Measurements from ENCODE around the gene UPK1A. TPM values are rescaled to one million over a fixed set of nuclear protein-coding genes. Genes with fewer than 3 reads are reported as not detected.

Gene UPK1A
- not detected in 2 replicates for total RNA-seq

GRCh38 chr19:35666251-35666913 is at the start of gene UPK1A:
UPK1A (plus strand) TSS chr19:35666517; CDS start chr19:35666813, 296 bp downstream.

GRCh38 chr19:35628565-35629331 is 37.6 kb upstream of the UPK1A start, which contains the start of gene RBM42:
RBM42 (plus strand) TSS chr19:35629036; CDS start chr19:35629154, 118 bp downstream.

DNA sequence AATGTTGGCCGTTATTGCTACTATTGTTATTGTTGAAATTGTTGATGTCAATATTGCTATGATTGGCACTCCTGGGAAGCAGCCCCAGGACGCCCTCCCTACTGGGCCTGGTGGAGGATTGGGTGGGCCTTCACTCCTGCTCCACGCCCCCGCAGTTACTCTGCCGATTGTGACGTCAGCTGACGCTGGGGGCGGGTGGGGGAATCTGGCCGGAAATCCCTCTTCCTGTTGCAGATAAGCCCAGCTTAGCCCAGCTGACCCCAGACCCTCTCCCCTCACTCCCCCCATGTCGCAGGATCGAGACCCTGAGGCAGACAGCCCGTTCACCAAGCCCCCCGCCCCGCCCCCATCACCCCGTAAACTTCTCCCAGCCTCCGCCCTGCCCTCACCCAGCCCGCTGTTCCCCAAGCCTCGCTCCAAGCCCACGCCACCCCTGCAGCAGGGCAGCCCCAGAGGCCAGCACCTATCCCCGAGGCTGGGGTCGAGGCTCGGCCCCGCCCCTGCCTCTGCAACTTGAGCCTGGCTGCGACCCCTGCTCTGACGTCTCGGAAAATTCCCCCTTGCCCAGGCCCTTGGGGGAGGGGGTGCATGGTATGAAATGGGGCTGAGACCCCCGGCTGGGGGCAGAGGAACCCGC is 24.7 kb upstream of the UPK1A start, which contains the start of gene ETV2:
TSS of gene ETV2 (plus strand) at position 231 of the 637 bp plus-strand sequence. CDS start 716 bp downstream, outside the sequence.

DNA sequence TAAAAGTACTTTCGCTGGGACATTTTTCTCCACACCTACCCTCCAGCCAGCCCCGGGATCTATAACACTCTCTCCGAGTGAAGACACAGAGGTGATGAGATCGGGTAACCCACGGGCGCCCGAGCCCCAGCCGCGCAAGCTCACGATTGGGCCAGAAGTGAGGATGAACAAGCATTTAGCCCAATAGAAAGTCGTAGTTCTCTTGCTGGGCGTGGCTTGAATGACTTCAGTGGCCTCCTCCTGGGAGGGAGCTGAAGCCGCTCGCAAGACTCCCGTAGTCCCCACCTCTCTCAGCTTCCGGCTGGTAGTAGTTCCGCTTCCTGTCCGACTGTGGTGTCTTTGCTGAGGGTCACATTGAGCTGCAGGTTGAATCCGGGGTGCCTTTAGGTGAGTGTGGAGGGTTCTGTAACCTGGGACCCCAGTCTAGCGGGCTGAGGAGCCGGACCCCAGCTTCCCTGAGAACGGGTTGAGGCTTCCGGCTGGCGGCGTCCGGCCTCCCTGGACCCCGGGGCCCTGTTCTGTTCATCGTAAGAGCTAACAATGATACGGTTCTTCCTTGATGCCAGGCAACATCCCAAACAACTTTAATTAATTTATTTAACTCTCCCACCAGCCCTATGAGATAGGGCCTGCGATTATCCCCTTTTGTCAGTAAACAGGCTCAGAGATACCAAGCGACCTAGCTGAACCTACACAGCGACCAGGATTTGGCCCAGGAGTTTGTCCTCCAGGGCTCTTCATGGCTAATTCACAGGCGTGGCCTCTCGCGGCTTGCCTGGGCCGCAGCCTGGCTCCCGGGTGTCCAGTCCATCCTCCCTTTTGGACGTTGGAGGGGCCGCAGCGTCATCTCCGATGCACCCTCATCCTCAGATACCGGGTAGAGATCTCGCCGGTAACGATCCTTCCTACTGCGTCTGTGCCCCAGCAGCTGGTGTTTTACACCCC is 18.0 kb upstream of the UPK1A start, which contains the start of gene COX6B1:
TSS of gene COX6B1 (plus strand) at position 307 of the 945 bp plus-strand sequence. CDS start 2,921 bp downstream, outside the sequence.

GRCh38 chr19:35704218-35704617 is 37.9 kb downstream of the UPK1A start, which contains the start of gene ZBTB32:
ZBTB32 (plus strand) TSS chr19:35704558; CDS start chr19:35714627, 10,069 bp downstream.

DNA sequence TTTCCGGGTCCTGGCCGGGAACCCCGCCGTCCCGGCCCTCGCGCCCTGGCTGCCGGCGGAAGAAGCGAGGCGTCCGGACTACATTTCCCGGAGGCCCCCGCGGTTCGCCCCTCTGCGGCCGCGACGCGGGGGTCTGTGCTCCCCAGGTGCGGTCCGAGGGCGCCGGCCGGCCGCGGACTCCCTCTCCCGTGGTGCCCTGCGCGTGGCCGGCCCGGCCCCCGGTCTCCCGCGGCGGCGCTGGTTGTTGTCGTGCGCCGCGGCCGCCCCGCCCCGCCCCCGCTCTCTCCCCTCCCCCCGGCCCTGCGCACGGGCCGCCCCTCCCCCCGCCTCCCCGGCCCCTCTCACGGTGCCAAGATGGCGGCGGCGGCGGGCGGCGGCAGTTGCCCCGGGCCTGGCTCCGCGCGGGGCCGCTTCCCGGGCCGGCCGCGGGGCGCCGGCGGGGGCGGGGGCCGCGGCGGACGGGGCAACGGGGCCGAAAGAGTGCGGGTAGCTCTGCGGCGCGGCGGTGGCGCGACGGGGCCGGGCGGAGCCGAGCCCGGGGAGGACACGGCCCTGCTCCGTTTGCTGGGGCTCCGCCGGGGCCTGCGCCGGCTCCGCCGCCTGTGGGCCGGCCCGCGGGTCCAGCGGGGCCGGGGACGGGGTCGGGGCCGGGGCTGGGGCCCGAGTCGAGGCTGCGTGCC is 51.5 kb downstream of the UPK1A start, which contains the start of gene KMT2B:
TSS of gene KMT2B (plus strand) at position 339 of the 680 bp plus-strand sequence. CDS start at position 355, 16 bp downstream.

Other genes with a start within 250 kb of the UPK1A start
- gene FFAR2, start 218.3 kb upstream of the UPK1A start, total RNA-seq = not detected in 2 replicates
- not detected in 2 replicates for gene KRTDAP, start 176.1 kb upstream of the UPK1A start, total RNA-seq
- not detected in 2 replicates for gene DMKN, start 152.9 kb upstream of the UPK1A start, total RNA-seq
- 0.09 TPM in 1 of 2 replicates, not detected in the other for gene SBSN, start 138.2 kb upstream of the UPK1A start, total RNA-seq
- not detected in 2 replicates for gene GAPDHS, start 133.1 kb upstream of the UPK1A start, total RNA-seq
- gene TMEM147, start 120.9 kb upstream of the UPK1A start, total RNA-seq = 72.9 and 73.4 TPM in 2 replicates
- gene ATP4A, start 102.9 kb upstream of the UPK1A start, total RNA-seq = not detected in 2 replicates
- not detected in 2 replicates for gene PMIS2, start 80.3 kb upstream of the UPK1A start, total RNA-seq
- gene HAUS5, start 53.8 kb upstream of the UPK1A start, total RNA-seq = 6.5 and 6.7 TPM in 2 replicates
- 35.3 and 36.1 TPM in 2 replicates for gene RBM42, start 37.5 kb upstream of the UPK1A start, total RNA-seq
- gene ETV2, start 24.8 kb upstream of the UPK1A start, total RNA-seq = 0.09 and 0.18 TPM in 2 replicates
- 365 and 476 TPM in 2 replicates for gene COX6B1, start 18.2 kb upstream of the UPK1A start, total RNA-seq
- gene ZBTB32, start 38.0 kb downstream of the UPK1A start, total RNA-seq = not detected in 2 replicates
- 6.2 and 8.8 TPM in 2 replicates for gene KMT2B, start 51.5 kb downstream of the UPK1A start, total RNA-seq
- gene IGFLR1, start 75.9 kb downstream of the UPK1A start, total RNA-seq = 0.09 and 1.3 TPM in 2 replicates
- 2.9 and 4.8 TPM in 2 replicates for gene U2AF1L4, start 78.9 kb downstream of the UPK1A start, total RNA-seq
- 10.3 and 18.1 TPM in 2 replicates for gene PSENEN, start 79.1 kb downstream of the UPK1A start, total RNA-seq
- 4.0 and 9.5 TPM in 2 replicates for gene LIN37, start 82.1 kb downstream of the UPK1A start, total RNA-seq
- 0.09 and 2.8 TPM in 2 replicates for gene HSPB6, start 90.5 kb downstream of the UPK1A start, total RNA-seq
- 2.2 and 2.3 TPM in 2 replicates for gene PROSER3, start 91.7 kb downstream of the UPK1A start, total RNA-seq
- gene ARHGAP33, start 109.0 kb downstream of the UPK1A start, total RNA-seq = 1.3 and 1.4 TPM in 2 replicates
- not detected in 2 replicates for gene PRODH2, start 146.3 kb downstream of the UPK1A start, total RNA-seq
- gene NPHS1, start 186.0 kb downstream of the UPK1A start, total RNA-seq = not detected in 2 replicates
- under 0.01 TPM in 1 of 2 replicates, not detected in the other for gene KIRREL2, start 190.4 kb downstream of the UPK1A start, total RNA-seq
- 3.4 TPM in 2 replicates for gene APLP1, start 202.1 kb downstream of the UPK1A start, total RNA-seq
- gene NFKBID, start 234.0 kb downstream of the UPK1A start, total RNA-seq = 2.8 and 3.2 TPM in 2 replicates
- 0.47 TPM in 1 of 2 replicates, not detected in the other for gene HCST, start 236.0 kb downstream of the UPK1A start, total RNA-seq
- not detected in 2 replicates for gene TYROBP, start 241.8 kb downstream of the UPK1A start, total RNA-seq